ENCODE data around the gene TMED10. TPM values are rescaled to one million over a fixed set of nuclear protein-coding genes. Genes with fewer than 3 reads are reported as not detected.
A peak's percentile ranks its signal among the peaks of the same experiment; 100 is the strongest.

TMED10 gene
- 184 TPM for polyA plus RNA-seq

DNA sequence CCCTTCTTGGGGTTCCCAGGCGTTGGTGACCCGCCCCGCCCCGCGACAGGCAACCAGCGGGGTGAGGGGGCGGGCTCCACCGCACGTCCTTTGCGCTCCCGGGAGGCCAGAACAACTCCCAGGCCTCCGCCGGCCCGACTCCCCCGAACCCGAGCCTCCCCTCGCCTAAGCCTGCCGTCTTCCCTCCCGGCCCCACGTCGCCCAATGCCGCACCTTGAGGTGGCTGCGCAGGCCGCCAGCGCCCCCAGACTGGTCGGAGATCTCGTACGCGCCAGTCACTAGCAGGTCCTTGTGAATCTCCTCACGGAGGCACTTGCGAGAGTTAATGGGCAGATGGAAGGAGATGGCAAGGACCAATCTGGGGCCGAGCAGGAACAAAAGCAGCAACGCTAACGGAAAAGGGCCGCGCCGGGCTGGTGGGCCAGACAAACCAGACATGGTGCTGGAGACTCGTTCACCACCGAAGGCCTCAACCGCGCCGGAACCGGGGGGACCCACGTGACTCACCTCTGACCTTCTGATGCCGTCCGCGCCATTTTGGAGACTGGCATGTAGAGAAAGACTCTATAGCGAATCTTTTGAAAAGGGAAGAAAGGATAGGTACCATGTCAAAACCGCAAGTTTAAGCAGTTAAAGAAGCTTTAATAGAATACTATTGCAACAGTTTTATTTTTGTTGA, at the start of gene TMED10:
TSS of gene TMED10 (minus strand) at position 471 of the 679 bp plus-strand sequence. CDS start at position 438, 33 bp downstream.
- peak within 1 kb of the TSS; percentile 93 to 96 (median 96) for H3K4me3 Mint-ChIP-seq
- no peaks in the 10 kb centered on the region for H3K9me3 Mint-ChIP-seq
- H3K36me3 Mint-ChIP-seq = peaks cover 2% of the 10 kb centered on the region
- peak within 1 kb of the TSS; percentile 97 to 100 (median 100) for H3K27ac Mint-ChIP-seq
- peaks cover 13 to 26% (median 13%) of the 10 kb centered on the region in 3 donors for H3K4me1 Mint-ChIP-seq
- H3K27me3 Mint-ChIP-seq = peaks cover 2% of the 10 kb centered on the region

DNA sequence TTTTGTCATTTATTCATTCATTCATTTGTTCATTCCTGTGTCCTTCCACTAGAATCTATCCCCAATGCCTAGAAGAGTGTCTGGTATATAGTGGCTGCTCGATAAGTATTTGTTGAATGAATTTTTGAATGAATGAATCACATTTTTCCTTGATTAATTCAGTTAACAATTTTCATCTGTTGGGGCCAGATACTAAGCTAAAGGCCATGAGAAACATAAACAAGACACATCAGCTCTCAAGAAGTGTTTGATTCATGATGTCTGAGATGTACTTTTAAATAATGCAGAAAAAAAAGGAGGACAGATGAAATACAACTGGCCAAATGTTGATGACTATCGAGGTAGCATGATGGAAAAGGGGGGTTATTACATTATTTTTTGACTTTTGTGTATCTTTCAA, 48.1 kb upstream of the TMED10 start:
- Mint-ChIP-seq H3K4me1 (peaks cover 28 to 39% (median 32%) of the 10 kb centered on the region in 3 donors), H3K36me3 (peaks cover 2% of the 10 kb centered on the region), H3K4me3 (no peak overlapping the region), H3K27me3 (peaks cover 5% of the 10 kb centered on the region), H3K27ac (no peak overlapping the region), H3K9me3 (no peaks in the 10 kb centered on the region)

DNA sequence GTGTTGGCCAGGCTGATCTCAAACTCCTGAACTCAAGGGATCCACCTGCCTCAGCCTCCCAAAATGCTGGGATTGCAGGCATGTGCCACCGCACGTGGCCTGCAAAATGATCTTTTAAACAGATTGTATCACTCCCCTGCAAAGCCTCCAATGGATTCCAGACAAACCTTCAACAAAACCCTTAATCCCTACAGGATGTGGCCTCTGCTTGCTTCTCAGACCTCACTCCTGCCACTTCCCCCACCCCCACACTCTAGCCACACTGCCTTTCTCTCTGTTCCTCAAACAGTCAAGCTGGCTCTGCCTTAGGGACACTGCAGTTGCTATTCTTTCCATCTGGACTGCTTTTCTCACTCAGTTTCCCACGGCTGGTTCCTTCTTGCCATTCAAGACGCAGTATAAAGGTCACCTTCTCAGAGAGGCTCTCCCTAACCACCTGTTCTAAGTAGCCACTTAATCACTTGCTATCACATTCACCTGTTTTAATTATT, 47.3 kb upstream of the TMED10 start:
- Mint-ChIP-seq H3K27me3 (peaks cover 5% of the 10 kb centered on the region), H3K27ac (peak overlapping the region in 1 of 3 donors; percentile 0), H3K4me3 (peak overlapping the region in 3 of 4 donors; percentile 0 to 68 (median 2)), H3K9me3 (no peaks in the 10 kb centered on the region), H3K4me1 (peaks cover 19 to 31% (median 24%) of the 10 kb centered on the region in 3 donors), H3K36me3 (no peaks in the 10 kb centered on the region)

DNA sequence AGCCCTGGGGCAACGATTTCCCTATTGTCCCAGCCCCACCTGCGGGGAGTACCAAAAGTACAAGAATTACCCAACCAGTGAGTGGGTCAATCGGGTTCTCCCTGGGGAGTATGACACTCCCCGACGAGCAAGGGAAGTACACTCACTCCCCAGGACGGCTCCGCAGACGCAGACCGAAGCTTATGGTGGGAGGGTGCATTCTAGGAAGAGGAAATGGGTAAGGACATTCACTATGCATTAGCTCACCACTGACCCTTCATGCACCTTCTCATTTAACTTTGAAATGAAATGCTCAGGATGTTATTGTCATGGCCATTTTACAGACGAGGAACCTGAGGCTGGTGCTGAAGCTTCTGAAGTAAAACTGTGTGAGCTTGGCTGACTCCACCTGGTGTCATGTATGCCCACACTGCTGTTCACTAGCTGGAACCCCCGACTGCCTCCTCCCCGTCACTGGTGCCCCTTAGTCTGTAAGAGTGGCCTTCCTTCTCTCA, 45.8 kb upstream of the TMED10 start:
- Mint-ChIP-seq H3K27me3 (peaks cover 5% of the 10 kb centered on the region), H3K9me3 (no peaks in the 10 kb centered on the region), H3K27ac (peak overlapping the region in 2 of 3 donors; percentile 1 to 86), H3K4me3 (peak overlapping the region in 3 of 4 donors; percentile 38 to 73 (median 69)), H3K4me1 (peaks cover 15 to 24% (median 17%) of the 10 kb centered on the region in 3 donors), H3K36me3 (no peaks in the 10 kb centered on the region)

DNA sequence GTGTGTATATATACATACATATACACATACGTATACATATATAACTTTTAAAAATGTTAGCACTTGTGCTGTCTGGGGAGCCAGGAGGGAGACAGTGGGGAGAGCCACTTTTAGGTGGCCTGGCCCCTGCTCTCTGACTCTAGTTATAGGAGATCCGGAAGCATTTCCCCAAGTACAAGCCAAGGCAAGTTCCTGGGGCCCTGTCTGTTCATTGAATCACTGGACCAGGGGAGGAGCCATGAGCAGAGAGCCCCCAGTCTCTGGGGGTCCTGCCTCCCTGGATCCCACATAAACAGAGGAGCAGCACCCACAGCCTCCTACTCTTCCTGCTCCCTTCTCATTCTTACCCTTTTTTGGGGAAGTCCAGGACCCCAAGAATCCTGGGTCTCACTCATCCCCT, 45.4 kb upstream of the TMED10 start:
- Mint-ChIP-seq H3K4me3 (peak overlapping the region in 2 of 4 donors; percentile 65 to 73), H3K27me3 (peaks cover 5% of the 10 kb centered on the region), H3K9me3 (no peaks in the 10 kb centered on the region), H3K36me3 (no peaks in the 10 kb centered on the region), H3K4me1 (peaks cover 15 to 24% (median 17%) of the 10 kb centered on the region in 3 donors), H3K27ac (peak overlapping the region in 1 of 3 donors; percentile 1)

DNA sequence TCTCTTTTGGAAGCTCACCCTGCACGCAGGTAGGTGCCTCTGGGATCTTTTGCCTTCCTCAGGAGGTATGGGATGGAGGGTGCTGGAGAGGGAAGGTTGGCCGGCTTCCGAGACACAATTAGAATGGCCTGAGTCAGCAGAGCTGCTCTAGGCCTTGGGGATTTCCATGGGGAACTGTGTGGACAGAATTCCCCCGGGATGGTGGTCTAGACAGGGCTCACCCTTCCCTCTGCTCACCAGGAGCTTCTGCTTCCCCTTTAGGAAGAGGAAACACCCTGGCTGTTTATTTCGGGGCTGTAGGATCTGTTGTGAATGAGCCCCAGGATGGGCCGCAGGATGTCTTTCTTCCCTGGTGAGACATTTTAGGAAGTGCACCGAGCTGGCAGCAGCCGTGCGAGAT, 43.7 kb upstream of the TMED10 start:
- Mint-ChIP-seq H3K4me1 (peaks cover 15 to 28% (median 17%) of the 10 kb centered on the region in 3 donors), H3K4me3 (no peak overlapping the region), H3K27ac (peak overlapping the region in 1 of 3 donors; percentile 13), H3K27me3 (peaks cover 5% of the 10 kb centered on the region), H3K36me3 (no peaks in the 10 kb centered on the region), H3K9me3 (no peaks in the 10 kb centered on the region)

DNA sequence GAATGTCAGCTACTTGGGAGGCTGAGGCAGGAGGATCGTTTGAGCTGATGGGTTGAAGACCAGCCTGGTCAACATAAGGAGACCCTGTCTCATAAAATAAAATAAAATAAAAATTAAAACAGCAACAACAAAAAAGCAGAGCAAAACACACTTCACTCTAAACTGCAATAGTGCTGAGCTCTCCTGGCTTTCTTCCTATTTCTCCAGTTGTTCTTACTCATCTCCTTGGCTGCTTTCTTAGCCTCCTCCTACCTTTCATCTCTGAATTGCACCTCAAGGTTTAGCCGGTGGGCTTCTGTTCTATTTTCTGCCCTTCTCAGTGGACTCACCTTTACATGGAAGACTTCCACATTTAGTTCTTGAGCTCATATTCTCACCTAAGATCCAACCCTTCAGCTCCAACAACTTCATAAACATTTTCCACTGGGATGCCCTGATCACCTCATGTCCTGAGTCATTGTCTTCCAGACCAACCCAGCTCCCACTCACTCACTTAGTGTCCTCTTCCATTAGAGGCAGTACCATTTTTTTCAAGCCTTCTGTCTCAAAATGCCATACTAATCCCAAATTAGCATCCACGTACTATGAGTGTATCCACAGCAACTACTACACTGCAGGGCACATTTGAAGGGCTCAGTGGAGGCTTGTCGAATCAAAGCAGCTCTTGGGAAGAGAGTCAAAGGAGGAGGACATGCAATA, 41.2 kb upstream of the TMED10 start:
- H3K27ac Mint-ChIP-seq = no peak overlapping the region
- H3K4me1 Mint-ChIP-seq = peaks cover 8 to 19% (median 11%) of the 10 kb centered on the region in 3 donors
- peaks cover 8% of the 10 kb centered on the region for H3K27me3 Mint-ChIP-seq
- H3K36me3 Mint-ChIP-seq = no peaks in the 10 kb centered on the region
- H3K9me3 Mint-ChIP-seq = no peaks in the 10 kb centered on the region
- H3K4me3 Mint-ChIP-seq = no peak overlapping the region

DNA sequence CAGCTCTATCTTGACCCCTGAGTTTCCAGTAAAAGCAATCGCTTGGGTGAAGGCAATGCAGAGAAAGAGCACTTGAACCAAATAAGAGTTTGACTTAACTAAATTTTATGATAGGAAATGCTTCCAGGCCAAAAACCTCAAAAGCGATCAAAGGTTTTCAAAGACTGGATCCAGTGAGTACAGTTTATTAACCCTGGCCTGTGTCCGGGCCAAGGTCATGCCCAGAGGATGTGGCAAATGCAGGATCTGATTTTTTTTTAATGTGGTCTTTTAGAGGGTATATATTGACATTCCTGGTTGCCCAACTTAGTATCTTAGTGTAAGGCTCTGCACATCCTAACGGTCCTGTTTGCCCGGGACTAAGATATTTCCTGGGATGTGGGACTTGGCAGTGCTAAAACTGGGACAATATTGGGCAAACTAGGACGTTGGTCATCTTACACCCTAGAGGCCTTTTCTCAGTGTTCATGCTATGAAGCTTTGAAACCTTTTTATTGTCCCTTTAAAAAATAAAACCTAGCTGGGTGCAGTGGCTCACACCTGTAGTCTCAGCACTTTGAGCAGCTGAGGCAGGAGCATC, 40.1 kb upstream of the TMED10 start:
- peaks cover 5% of the 10 kb centered on the region for H3K27me3 Mint-ChIP-seq
- peaks cover 2 to 10% (median 4%) of the 10 kb centered on the region in 3 donors for H3K4me1 Mint-ChIP-seq
- no peaks in the 10 kb centered on the region for H3K9me3 Mint-ChIP-seq
- H3K4me3 Mint-ChIP-seq = no peak overlapping the region
- no peaks in the 10 kb centered on the region for H3K36me3 Mint-ChIP-seq
- no peak overlapping the region for H3K27ac Mint-ChIP-seq

DNA sequence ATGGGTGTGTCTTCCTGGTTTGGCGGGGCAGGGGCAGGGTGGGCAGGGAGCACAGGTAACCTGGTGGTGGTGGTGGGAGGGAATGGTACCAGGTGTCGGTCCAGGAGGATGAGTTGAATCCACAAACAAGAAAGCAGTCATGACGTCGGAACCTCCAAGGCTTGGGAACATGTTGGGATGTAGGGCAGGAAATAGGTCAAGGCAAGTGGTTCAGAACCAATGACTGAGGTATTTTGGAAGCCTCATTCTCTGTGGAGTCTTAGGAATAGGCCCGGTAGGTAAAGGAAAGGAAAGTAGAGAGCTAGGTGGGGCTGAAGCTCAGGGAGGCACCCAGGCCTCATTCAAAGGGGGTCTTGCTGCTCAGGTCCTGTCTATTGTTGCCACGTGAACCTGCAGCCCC, 39.1 kb upstream of the TMED10 start:
- H3K4me3 Mint-ChIP-seq = peak overlapping the region in 1 of 4 donors; percentile 68
- H3K27ac Mint-ChIP-seq = peak overlapping the region in 1 of 3 donors; percentile 67
- H3K27me3 Mint-ChIP-seq = peaks cover 11% of the 10 kb centered on the region
- H3K9me3 Mint-ChIP-seq = no peaks in the 10 kb centered on the region
- peaks cover 10 to 16% (median 10%) of the 10 kb centered on the region in 3 donors for H3K4me1 Mint-ChIP-seq
- no peaks in the 10 kb centered on the region for H3K36me3 Mint-ChIP-seq

DNA sequence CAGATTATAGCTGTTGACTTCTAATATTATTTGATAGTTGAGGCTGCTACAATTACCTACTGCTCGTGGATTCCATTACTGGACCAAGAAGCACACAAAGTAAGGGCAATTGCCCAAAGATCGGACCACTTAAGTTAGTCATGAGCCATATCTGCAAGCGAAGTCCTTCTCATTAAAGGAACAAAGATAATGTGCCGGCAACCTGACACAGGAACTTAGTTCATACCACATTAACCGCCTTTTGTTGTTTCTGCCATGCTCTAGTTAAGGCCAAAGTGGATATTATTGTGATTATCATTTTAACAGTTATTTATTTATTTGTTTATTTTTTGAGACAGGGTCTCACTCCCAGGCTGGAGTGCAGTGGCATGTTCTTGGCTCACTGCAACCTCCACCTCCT, 38.1 kb upstream of the TMED10 start:
- peaks cover 13% of the 10 kb centered on the region for H3K27me3 Mint-ChIP-seq
- no peak overlapping the region for H3K4me3 Mint-ChIP-seq
- no peaks in the 10 kb centered on the region for H3K9me3 Mint-ChIP-seq
- H3K27ac Mint-ChIP-seq = no peak overlapping the region
- peaks cover 10 to 13% (median 13%) of the 10 kb centered on the region in 3 donors for H3K4me1 Mint-ChIP-seq
- H3K36me3 Mint-ChIP-seq = peaks cover 2% of the 10 kb centered on the region

DNA sequence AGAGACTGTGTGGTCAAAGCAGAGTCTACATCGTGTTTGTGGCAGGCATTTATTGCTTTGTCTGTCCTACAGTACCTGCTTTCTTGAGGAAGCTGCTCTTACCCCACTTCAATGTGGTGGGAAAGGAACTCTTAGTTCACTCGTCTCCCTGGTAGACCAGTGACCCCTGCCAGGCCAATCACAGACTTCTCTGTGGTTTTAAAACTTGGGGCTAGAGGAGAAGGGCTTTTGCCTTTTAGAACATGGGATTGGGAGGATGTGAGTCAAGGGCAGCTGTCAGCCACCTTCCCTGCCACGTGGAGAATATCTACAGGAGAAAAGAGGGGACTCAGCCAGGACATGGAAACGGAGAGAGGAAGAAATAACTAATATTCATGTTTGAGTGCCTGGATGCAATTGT, 36.8 kb upstream of the TMED10 start:
- Mint-ChIP-seq H3K4me1 (peaks cover 10 to 13% (median 13%) of the 10 kb centered on the region in 3 donors), H3K36me3 (peaks cover 2% of the 10 kb centered on the region), H3K27ac (peak overlapping the region in 1 of 3 donors; percentile 11), H3K9me3 (no peaks in the 10 kb centered on the region), H3K4me3 (no peak overlapping the region), H3K27me3 (peaks cover 13% of the 10 kb centered on the region)

DNA sequence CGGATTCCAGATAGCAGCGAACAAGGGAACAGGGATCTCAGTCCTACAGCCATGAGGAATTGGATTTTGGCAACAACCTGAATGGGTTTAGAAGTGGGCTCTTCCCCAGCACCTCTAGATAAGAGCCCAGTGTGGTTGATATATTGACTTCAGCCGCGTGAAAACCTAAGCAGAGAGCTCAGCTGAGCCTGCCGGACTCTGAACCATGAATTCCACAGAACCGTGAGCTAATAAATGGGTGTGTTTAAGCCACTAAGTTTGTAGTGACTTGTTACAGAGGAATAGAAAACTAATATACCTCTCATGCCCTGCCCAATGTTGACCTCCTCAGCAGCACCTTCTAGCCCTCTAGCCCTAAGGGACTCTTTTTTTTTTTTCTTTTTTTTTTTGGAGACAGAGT, 32.4 kb upstream of the TMED10 start:
- Mint-ChIP-seq H3K4me1 (peaks cover 7 to 13% (median 10%) of the 10 kb centered on the region in 3 donors), H3K9me3 (no peaks in the 10 kb centered on the region), H3K27me3 (peaks cover 11% of the 10 kb centered on the region), H3K36me3 (peaks cover 2% of the 10 kb centered on the region), H3K4me3 (no peak overlapping the region), H3K27ac (peak overlapping the region in 1 of 3 donors; percentile 21)

DNA sequence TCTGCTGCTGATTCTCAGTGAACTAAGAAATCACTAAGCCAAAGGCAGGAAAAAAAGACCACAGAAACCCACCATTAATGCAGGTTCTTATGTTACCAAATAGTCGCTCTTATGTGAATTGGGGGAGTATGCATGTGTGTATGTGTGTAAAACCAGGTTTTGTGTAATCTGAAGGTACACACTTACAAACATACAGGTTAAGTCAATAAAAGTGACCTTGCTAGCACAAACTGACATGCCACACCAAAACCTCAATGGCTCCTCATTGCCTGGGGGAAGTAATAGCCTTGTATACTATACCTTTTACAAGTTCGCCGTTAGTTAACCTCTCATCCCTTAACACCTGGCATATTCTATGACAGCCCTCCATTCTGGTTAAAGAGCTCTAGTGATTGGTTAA, 29.8 kb upstream of the TMED10 start:
- peaks cover 2% of the 10 kb centered on the region for H3K36me3 Mint-ChIP-seq
- peaks cover 8% of the 10 kb centered on the region for H3K27me3 Mint-ChIP-seq
- H3K4me3 Mint-ChIP-seq = no peak overlapping the region
- H3K4me1 Mint-ChIP-seq = peaks cover 6 to 10% (median 9%) of the 10 kb centered on the region in 3 donors
- no peak overlapping the region for H3K27ac Mint-ChIP-seq
- H3K9me3 Mint-ChIP-seq = no peaks in the 10 kb centered on the region

DNA sequence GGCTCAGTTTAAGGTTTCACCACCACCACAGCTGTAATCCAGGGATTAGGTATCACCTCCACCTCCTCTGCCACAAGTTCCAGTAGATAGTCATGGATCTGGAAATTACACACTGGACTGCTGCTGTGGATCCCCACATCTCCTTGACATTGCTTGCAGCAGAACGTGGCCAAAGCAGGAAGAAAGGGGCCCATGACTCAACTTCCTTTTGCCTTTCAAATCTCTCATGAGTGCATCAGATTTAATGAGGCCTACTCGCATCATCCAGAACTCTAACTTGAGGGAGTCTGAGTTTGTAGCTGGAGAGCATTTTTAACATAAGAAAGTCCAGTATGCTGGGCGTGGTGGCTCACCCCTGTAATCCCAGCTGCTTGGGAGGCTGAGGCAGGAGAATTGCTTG, 29.2 kb upstream of the TMED10 start:
- Mint-ChIP-seq H3K4me1 (peaks cover 0 to 4% (median 4%) of the 10 kb centered on the region in 3 donors), H3K9me3 (no peaks in the 10 kb centered on the region), H3K36me3 (peaks cover 2% of the 10 kb centered on the region), H3K27me3 (peaks cover 3% of the 10 kb centered on the region), H3K4me3 (no peak overlapping the region), H3K27ac (no peak overlapping the region)

DNA sequence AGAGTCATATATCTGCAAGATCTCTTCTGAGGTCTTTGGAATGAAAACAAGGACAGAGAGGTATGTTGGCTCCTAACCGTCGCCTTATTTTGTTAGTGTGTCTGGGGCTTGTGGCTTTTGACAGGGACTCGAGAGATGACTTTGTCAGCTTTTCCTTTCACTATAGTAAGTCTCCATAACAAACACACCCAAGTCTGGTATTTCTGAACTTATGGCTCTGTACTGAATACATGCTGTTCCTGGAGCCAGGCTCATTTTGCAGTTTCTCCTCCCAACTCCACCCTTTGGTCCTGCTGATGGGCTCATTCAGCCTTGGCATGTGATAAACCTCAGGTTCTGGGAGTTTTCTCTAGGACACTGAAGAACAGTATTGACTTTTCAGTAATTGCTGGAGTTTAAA, 27.7 kb upstream of the TMED10 start:
- Mint-ChIP-seq H3K4me3 (no peak overlapping the region), H3K27me3 (no peaks in the 10 kb centered on the region), H3K9me3 (no peaks in the 10 kb centered on the region), H3K4me1 (no peaks in the 10 kb centered on the region), H3K27ac (no peak overlapping the region), H3K36me3 (no peaks in the 10 kb centered on the region)

All from IgD-negative memory B cell (primary cell).